Measurements from ENCODE around the gene PANK4. TPM values are rescaled to one million over a fixed set of nuclear protein-coding genes. Genes with fewer than 3 reads are reported as not detected.

The PANK4 gene
- total and polyA plus RNA-seq, 2 donors (not counting 3 experiments of a cell fraction or from before 2014, with no cell fraction given), result 22.1 to 34.0 TPM

GRCh38 chr1:2493691-2494322 lies 32.6 kb downstream of the PANK4 start:
- dilution Hi-C loops (cut with MboI; ENCODE audit: extremely low pct_ligation_motif_present, low sequenced_read_pairs), result no loop called here
- H3K36me3 ChIP-seq (ENCODE audit: control insufficient read depth in 2 of 2, extremely low read depth in 1 of 2, insufficient read depth in 2 of 2, low read length in 2 of 2), result no peaks in the 10 kb centered on the region
- no peaks in the 10 kb centered on the region for H3K79me2 ChIP-seq (ENCODE audit: control insufficient read depth, insufficient read depth, low read length)
- ChIA-PET POLR2A (no interaction called here), CTCF (no interaction called here)
- FAIRE-seq (no peak), DNase-seq (ENCODE audit: low read depth, low spot score) (no peak)
- H4K20me1 ChIP-seq (replicated peaks; ENCODE audit: control insufficient read depth, extremely low read depth, insufficient read depth, low read length), result no peaks in the 10 kb centered on the region
- no TSS peak for BruUV-seq (replicated peaks)
- H3K27me3 ChIP-seq (ENCODE audit: control insufficient read depth in 2 of 2, insufficient read depth in 2 of 2, low read length in 2 of 2), result no peaks in the 10 kb centered on the region
- intact Hi-C loops (cut with micrococcal nuclease), result no loop called here
- TF ChIP-seq FOS (IDR thresholded peaks at IDR 0.05; ENCODE audit: borderline replicate concordance, insufficient read depth, low read length), result no peak
- TF ChIP-seq, protein P1, sequence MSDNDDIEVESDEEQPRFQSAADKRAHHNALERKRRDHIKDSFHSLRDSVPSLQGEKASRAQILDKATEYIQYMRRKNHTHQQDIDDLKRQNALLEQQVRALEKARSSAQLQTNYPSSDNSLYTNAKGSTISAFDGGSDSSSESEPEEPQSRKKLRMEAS (IDR thresholded peaks at IDR 0.05; ENCODE audit: insufficient read depth, insufficient read length), result no peak
- no peak for TF ChIP-seq GATA2 (IDR thresholded peaks at IDR 0.05; ENCODE audit: insufficient read depth, insufficient read length, low read depth, low read length)
- TF ChIP-seq MYC (IDR thresholded peaks at IDR 0.05; ENCODE audit: low read depth, low read length), result no peak
- TF ChIP-seq POLR2AphosphoS5 (IDR thresholded peaks at IDR 0.05; ENCODE audit: insufficient read depth, low read depth, low read length), result no peak
- no peaks in the 10 kb centered on the region for H3K9me1 ChIP-seq (replicated peaks; ENCODE audit: control insufficient read depth, extremely low read depth, insufficient read depth, low read length)
- no peak overlapping the region for H3K4me2 ChIP-seq (ENCODE audit: insufficient read depth, low read length)
- H3K4me3 ChIP-seq (replicated peaks in 1 of 3; ENCODE audit: insufficient read depth in 1 of 3, low read depth in 1 of 3, low read length in 3 of 3), result no peak overlapping the region
- H3K4me1 ChIP-seq (ENCODE audit: control insufficient read depth, extremely low read depth, insufficient read depth, low read length), result no peaks in the 10 kb centered on the region
- no peaks in the 10 kb centered on the region for H3K9me3 ChIP-seq (replicated peaks; ENCODE audit: control insufficient read depth, insufficient read depth, low read length)
- no peak overlapping the region for H3K27ac ChIP-seq (ENCODE audit: insufficient read depth, low read depth, low read length)
- H3K9ac ChIP-seq (replicated peaks; ENCODE audit: extremely low read depth, insufficient read depth, low read length), result no peak overlapping the region
- no peak overlapping the region for H2AFZ ChIP-seq (ENCODE audit: low read depth, low read length)

DNA sequence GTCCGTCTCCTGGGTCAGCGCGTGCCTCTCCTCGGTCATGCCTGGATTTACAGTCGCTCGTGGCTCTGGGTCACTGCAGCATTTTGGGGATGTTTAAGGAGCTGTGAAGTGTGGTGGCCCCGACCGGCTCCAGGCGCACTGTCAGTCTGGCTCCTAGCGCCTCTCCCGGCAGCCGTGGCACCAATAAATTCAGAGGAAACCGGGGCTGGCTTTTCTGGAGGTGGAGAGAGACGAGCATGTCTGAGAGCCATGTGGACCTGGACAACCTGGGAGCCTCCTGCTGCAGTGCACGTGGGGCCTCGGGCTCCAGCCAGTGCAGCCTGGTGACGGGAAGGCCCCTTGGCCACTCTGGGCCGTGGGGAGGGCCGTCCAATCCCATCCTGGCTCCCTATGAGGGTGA lies 33.2 kb downstream of the PANK4 start:
- Histone ChIP-seq H3K36me3 (ENCODE audit: control insufficient read depth in 2 of 2, extremely low read depth in 1 of 2, insufficient read depth in 2 of 2, low read length in 2 of 2) (no peaks in the 10 kb centered on the region), H3K4me1 (ENCODE audit: control insufficient read depth, extremely low read depth, insufficient read depth, low read length) (no peaks in the 10 kb centered on the region), H3K4me3 (replicated peaks in 1 of 3; ENCODE audit: insufficient read depth in 1 of 3, low read depth in 1 of 3, low read length in 3 of 3) (no peak overlapping the region), H2AFZ (ENCODE audit: low read depth, low read length) (no peak overlapping the region), H3K27me3 (ENCODE audit: control insufficient read depth in 2 of 2, insufficient read depth in 2 of 2, low read length in 2 of 2) (no peaks in the 10 kb centered on the region), H3K27ac (ENCODE audit: insufficient read depth, low read depth, low read length) (no peak overlapping the region), H3K9me3 (replicated peaks; ENCODE audit: control insufficient read depth, insufficient read depth, low read length) (no peaks in the 10 kb centered on the region), H4K20me1 (replicated peaks; ENCODE audit: control insufficient read depth, extremely low read depth, insufficient read depth, low read length) (no peaks in the 10 kb centered on the region), H3K9me1 (replicated peaks; ENCODE audit: control insufficient read depth, extremely low read depth, insufficient read depth, low read length) (no peaks in the 10 kb centered on the region), H3K4me2 (ENCODE audit: insufficient read depth, low read length) (no peak overlapping the region), H3K9ac (replicated peaks; ENCODE audit: extremely low read depth, insufficient read depth, low read length) (no peak overlapping the region), H3K79me2 (ENCODE audit: control insufficient read depth, insufficient read depth, low read length) (no peaks in the 10 kb centered on the region)
- intact Hi-C loops (cut with micrococcal nuclease) (no loop called here), dilution Hi-C loops (cut with MboI; ENCODE audit: extremely low pct_ligation_motif_present, low sequenced_read_pairs) (no loop called here)
- no TSS peak for BruUV-seq (replicated peaks)
- DNase-seq (ENCODE audit: low read depth, low spot score), result no peak
- TF ChIP-seq, protein P2, sequence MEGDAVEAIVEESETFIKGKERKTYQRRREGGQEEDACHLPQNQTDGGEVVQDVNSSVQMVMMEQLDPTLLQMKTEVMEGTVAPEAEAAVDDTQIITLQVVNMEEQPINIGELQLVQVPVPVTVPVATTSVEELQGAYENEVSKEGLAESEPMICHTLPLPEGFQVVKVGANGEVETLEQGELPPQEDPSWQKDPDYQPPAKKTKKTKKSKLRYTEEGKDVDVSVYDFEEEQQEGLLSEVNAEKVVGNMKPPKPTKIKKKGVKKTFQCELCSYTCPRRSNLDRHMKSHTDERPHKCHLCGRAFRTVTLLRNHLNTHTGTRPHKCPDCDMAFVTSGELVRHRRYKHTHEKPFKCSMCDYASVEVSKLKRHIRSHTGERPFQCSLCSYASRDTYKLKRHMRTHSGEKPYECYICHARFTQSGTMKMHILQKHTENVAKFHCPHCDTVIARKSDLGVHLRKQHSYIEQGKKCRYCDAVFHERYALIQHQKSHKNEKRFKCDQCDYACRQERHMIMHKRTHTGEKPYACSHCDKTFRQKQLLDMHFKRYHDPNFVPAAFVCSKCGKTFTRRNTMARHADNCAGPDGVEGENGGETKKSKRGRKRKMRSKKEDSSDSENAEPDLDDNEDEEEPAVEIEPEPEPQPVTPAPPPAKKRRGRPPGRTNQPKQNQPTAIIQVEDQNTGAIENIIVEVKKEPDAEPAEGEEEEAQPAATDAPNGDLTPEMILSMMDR (IDR thresholded peaks at IDR 0.05; ENCODE audit: extremely low read depth in 1 of 2, insufficient read depth in 1 of 2, low read depth in 1 of 2, low read length in 2 of 2), result no peak
- TF ChIP-seq JUN (IDR thresholded peaks at IDR 0.05; ENCODE audit: borderline replicate concordance, insufficient read depth, insufficient read length, low read depth), result no peak
- TF ChIP-seq, protein P1 (IDR thresholded peaks at IDR 0.05; ENCODE audit: insufficient read depth, insufficient read length), result no peak
- TF ChIP-seq MYC (IDR thresholded peaks at IDR 0.05; ENCODE audit: low read depth, low read length), result no peak
- TF ChIP-seq EZH2 (IDR thresholded peaks at IDR 0.05; ENCODE audit: borderline replicate concordance, low read depth, low read length, severe bottlenecking), result no peak
- TF ChIP-seq POLR2A (IDR thresholded peaks at IDR 0.05; ENCODE audit: low read depth, low read length), result no peak
- TF ChIP-seq FOS (IDR thresholded peaks at IDR 0.05; ENCODE audit: borderline replicate concordance, insufficient read depth, low read length), result no peak
- TF ChIP-seq POLR2AphosphoS5 (IDR thresholded peaks at IDR 0.05; ENCODE audit: insufficient read depth, low read depth, low read length), result no peak
- ChIA-PET POLR2A (no interaction called here), CTCF (no interaction called here)
- FAIRE-seq, result no peak

Measured in endothelial cell of umbilical vein (primary cell).